Measurements from ENCODE around the gene MTMR11. TPM values are rescaled to one million over a fixed set of nuclear protein-coding genes. Genes with fewer than 3 reads are reported as not detected.

Gene MTMR11
- total and polyA plus RNA-seq, 9 of the 15 experiments (the other 6 are each of a cell fraction or from before 2014, with no cell fraction given), result 0.09 to 1.6 (median 0.51) TPM

DNA sequence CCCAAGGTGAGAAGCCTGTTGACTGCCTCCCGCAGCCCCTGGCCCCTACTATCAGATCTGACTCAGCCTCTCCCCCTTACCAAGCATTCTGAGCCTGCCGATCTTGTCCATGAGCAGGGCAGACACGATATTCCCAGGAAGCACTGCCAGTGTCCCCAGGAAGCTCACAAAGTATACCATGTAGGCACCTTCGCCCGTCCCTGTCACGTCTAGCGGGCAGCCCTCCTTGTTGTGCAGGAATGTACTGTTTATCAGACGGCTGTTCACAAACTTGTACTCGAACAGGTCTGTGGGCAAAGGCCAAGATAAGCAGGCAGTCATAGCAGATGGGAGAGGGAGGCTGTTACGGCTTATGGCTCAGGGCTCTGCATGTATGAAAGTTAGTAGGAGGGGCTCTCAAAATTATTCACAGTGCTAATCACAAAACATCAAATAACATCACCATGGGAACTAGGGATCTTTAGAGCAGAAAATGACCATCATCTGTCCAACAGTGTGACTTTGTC is 30.1 kb downstream of the MTMR11 start (continued):
- no peak for TF ChIP-seq POLR2AphosphoS2 (IDR thresholded peaks at IDR 0.05; ENCODE audit: low read length)
- TF ChIP-seq, protein P1, sequence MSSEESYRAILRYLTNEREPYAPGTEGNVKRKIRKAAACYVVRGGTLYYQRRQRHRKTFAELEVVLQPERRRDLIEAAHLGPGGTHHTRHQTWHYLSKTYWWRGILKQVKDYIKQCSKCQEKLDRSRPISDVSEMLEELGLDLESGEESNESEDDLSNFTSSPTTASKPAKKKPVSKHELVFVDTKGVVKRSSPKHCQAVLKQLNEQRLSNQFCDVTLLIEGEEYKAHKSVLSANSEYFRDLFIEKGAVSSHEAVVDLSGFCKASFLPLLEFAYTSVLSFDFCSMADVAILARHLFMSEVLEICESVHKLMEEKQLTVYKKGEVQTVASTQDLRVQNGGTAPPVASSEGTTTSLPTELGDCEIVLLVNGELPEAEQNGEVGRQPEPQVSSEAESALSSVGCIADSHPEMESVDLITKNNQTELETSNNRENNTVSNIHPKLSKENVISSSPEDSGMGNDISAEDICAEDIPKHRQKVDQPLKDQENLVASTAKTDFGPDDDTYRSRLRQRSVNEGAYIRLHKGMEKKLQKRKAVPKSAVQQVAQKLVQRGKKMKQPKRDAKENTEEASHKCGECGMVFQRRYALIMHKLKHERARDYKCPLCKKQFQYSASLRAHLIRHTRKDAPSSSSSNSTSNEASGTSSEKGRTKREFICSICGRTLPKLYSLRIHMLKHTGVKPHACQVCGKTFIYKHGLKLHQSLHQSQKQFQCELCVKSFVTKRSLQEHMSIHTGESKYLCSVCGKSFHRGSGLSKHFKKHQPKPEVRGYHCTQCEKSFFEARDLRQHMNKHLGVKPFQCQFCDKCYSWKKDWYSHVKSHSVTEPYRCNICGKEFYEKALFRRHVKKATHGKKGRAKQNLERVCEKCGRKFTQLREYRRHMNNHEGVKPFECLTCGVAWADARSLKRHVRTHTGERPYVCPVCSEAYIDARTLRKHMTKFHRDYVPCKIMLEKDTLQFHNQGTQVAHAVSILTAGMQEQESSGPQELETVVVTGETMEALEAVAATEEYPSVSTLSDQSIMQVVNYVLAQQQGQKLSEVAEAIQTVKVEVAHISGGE (CRISPR knock-in tag; IDR thresholded peaks at IDR 0.05), result no peak
- TF ChIP-seq ZNF174 (CRISPR knock-in tag; IDR thresholded peaks at IDR 0.05), result no peak
- TF ChIP-seq ILF3 (IDR thresholded peaks at IDR 0.05; ENCODE audit: borderline replicate concordance), result no peak
- TF ChIP-seq CHD4 (IDR thresholded peaks at IDR 0.05; ENCODE audit: insufficient read depth, insufficient replicate concordance, low read depth, low read length, poor library complexity, severe bottlenecking), result no peak
- TF ChIP-seq, protein P2, sequence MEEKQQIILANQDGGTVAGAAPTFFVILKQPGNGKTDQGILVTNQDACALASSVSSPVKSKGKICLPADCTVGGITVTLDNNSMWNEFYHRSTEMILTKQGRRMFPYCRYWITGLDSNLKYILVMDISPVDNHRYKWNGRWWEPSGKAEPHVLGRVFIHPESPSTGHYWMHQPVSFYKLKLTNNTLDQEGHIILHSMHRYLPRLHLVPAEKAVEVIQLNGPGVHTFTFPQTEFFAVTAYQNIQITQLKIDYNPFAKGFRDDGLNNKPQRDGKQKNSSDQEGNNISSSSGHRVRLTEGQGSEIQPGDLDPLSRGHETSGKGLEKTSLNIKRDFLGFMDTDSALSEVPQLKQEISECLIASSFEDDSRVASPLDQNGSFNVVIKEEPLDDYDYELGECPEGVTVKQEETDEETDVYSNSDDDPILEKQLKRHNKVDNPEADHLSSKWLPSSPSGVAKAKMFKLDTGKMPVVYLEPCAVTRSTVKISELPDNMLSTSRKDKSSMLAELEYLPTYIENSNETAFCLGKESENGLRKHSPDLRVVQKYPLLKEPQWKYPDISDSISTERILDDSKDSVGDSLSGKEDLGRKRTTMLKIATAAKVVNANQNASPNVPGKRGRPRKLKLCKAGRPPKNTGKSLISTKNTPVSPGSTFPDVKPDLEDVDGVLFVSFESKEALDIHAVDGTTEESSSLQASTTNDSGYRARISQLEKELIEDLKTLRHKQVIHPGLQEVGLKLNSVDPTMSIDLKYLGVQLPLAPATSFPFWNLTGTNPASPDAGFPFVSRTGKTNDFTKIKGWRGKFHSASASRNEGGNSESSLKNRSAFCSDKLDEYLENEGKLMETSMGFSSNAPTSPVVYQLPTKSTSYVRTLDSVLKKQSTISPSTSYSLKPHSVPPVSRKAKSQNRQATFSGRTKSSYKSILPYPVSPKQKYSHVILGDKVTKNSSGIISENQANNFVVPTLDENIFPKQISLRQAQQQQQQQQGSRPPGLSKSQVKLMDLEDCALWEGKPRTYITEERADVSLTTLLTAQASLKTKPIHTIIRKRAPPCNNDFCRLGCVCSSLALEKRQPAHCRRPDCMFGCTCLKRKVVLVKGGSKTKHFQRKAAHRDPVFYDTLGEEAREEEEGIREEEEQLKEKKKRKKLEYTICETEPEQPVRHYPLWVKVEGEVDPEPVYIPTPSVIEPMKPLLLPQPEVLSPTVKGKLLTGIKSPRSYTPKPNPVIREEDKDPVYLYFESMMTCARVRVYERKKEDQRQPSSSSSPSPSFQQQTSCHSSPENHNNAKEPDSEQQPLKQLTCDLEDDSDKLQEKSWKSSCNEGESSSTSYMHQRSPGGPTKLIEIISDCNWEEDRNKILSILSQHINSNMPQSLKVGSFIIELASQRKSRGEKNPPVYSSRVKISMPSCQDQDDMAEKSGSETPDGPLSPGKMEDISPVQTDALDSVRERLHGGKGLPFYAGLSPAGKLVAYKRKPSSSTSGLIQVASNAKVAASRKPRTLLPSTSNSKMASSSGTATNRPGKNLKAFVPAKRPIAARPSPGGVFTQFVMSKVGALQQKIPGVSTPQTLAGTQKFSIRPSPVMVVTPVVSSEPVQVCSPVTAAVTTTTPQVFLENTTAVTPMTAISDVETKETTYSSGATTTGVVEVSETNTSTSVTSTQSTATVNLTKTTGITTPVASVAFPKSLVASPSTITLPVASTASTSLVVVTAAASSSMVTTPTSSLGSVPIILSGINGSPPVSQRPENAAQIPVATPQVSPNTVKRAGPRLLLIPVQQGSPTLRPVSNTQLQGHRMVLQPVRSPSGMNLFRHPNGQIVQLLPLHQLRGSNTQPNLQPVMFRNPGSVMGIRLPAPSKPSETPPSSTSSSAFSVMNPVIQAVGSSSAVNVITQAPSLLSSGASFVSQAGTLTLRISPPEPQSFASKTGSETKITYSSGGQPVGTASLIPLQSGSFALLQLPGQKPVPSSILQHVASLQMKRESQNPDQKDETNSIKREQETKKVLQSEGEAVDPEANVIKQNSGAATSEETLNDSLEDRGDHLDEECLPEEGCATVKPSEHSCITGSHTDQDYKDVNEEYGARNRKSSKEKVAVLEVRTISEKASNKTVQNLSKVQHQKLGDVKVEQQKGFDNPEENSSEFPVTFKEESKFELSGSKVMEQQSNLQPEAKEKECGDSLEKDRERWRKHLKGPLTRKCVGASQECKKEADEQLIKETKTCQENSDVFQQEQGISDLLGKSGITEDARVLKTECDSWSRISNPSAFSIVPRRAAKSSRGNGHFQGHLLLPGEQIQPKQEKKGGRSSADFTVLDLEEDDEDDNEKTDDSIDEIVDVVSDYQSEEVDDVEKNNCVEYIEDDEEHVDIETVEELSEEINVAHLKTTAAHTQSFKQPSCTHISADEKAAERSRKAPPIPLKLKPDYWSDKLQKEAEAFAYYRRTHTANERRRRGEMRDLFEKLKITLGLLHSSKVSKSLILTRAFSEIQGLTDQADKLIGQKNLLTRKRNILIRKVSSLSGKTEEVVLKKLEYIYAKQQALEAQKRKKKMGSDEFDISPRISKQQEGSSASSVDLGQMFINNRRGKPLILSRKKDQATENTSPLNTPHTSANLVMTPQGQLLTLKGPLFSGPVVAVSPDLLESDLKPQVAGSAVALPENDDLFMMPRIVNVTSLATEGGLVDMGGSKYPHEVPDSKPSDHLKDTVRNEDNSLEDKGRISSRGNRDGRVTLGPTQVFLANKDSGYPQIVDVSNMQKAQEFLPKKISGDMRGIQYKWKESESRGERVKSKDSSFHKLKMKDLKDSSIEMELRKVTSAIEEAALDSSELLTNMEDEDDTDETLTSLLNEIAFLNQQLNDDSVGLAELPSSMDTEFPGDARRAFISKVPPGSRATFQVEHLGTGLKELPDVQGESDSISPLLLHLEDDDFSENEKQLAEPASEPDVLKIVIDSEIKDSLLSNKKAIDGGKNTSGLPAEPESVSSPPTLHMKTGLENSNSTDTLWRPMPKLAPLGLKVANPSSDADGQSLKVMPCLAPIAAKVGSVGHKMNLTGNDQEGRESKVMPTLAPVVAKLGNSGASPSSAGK (IDR thresholded peaks at IDR 0.05), result no peak
- TF ChIP-seq FOXJ3 (CRISPR knock-in tag; IDR thresholded peaks at IDR 0.05), result no peak
- no peak for TF ChIP-seq ZNF41 (CRISPR knock-in tag; conservative IDR thresholded peaks at IDR 0.05)
- peak; percentile 36; the same call in 1 of the 2 replicates for TF ChIP-seq L3MBTL2 (IDR thresholded peaks at IDR 0.05)
- 0 out of 2 replicates have a peak, but pooled peaks have one; percentile 38 for TF ChIP-seq ZKSCAN1 (IDR thresholded peaks at IDR 0.05; ENCODE audit: low read depth, low read length)
- TF ChIP-seq, protein P3, sequence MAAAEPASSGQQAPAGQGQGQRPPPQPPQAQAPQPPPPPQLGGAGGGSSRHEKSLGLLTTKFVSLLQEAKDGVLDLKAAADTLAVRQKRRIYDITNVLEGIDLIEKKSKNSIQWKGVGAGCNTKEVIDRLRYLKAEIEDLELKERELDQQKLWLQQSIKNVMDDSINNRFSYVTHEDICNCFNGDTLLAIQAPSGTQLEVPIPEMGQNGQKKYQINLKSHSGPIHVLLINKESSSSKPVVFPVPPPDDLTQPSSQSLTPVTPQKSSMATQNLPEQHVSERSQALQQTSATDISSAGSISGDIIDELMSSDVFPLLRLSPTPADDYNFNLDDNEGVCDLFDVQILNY (CRISPR knock-in tag; IDR thresholded peaks at IDR 0.05), result no peak
- no peak for TF ChIP-seq NFRKB (IDR thresholded peaks at IDR 0.05; ENCODE audit: low read depth)

Data from K562 (cell line).